HFFc6 (cell line): ENCODE data around the gene FKBP8. TPM values are rescaled to one million over a fixed set of nuclear protein-coding genes. Genes with fewer than 3 reads are reported as not detected.

Experiments
- DNase-seq: peaks from one replicate; pipeline ENCODE4 v3.0.0-alpha.2; 2018
- H3K27ac Mint-ChIP-seq: 2 replicates; pipeline ENCODE4 v1.8.0; 2020; ENCODE audit warnings: mild to moderate bottlenecking, mixed read lengths
- H3K27me3 Mint-ChIP-seq: 2 replicates; pipeline ENCODE4 v1.8.0; 2021; ENCODE audit warnings: mild to moderate bottlenecking, moderate library complexity, mixed read lengths; ENCODE audit not compliant: insufficient read depth
- H3K36me3 Mint-ChIP-seq: 2 replicates; pipeline ENCODE4 v1.8.0; 2021; ENCODE audit warnings: low read depth, mixed read lengths
- H3K4me1 Mint-ChIP-seq: 2 replicates; pipeline ENCODE4 v1.8.0; 2020; ENCODE audit warnings: low read depth, mixed read lengths
- H3K4me3 Mint-ChIP-seq: 2 replicates; pipeline ENCODE4 v1.8.0; 2020; ENCODE audit warnings: mild to moderate bottlenecking, moderate library complexity, mixed read lengths
- H3K9me3 Mint-ChIP-seq: 2 replicates; pipeline ENCODE4 v1.8.0; 2020; ENCODE audit warnings: mild to moderate bottlenecking, mixed read lengths
- CTCF ChIP-seq: fragments of 200-600 bp; sonication (generic); IDR thresholded peaks from 2 replicates; pipeline ENCODE4 v1.5.0; 2021; ENCODE audit warnings: antibody characterized with exemption, mild to moderate bottlenecking
- total RNA-seq, 6 experiments: library from RNA; stranded (reverse); fragmentation: NEBNext Ultra II Directional; extraction: Animal tissue kit (Norgen Biotek cat#: 25700); gene quantifications; 2 replicates in 1 of 6; 3 replicates in 5 of 6; pipeline ENCODE4 v1.2.3, GENCODE V29; 2021

Gene FKBP8
- total RNA-seq, 6 experiments from 2014 or later, result 229 to 284 (median 241) TPM

- H3K9me3 Mint-ChIP-seq, result no peaks in the 10 kb centered on the region
- H3K4me3 Mint-ChIP-seq, result no peak overlapping the region
- no peak overlapping the region for H3K27ac Mint-ChIP-seq
- no peak for TF ChIP-seq CTCF
- no peaks in the 10 kb centered on the region; the same call in 1 of the 2 replicates for H3K36me3 Mint-ChIP-seq
- no peak for DNase-seq
- peaks cover 1% of the 10 kb centered on the region; the same call in 1 of the 2 replicates for H3K27me3 Mint-ChIP-seq
- peaks cover 38% of the 10 kb centered on the region for H3K4me1 Mint-ChIP-seq
These were observed 54.3 kb downstream of the FKBP8 start for GRCh38 chr19:18488838-18489626.

DNA sequence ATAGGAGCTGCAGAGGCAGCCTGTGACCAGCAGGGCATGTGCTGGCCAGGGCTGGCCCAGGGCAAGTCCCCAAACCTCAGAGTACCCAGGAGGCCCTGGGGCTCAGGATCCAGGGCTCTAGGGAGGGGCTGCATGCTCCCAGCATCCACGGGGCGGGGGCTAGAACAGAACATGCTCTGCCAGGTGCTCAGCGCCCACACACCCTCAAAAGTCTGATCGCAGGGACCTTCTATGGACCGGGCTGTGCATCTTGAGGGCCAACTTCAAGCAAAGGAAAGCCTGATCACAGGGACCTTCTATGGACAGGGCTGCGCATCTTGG, 55.0 kb downstream of the FKBP8 start:
- Mint-ChIP-seq H3K27ac (peak overlapping the region; percentile 56), H3K4me3 (no peak overlapping the region), H3K9me3 (no peaks in the 10 kb centered on the region), H3K36me3 (no peaks in the 10 kb centered on the region; the same call in 1 of the 2 replicates), H3K27me3 (peaks cover 1% of the 10 kb centered on the region), H3K4me1 (peaks cover 38% of the 10 kb centered on the region)
- TF ChIP-seq CTCF, result peak; percentile 61
- no peak for DNase-seq

DNA sequence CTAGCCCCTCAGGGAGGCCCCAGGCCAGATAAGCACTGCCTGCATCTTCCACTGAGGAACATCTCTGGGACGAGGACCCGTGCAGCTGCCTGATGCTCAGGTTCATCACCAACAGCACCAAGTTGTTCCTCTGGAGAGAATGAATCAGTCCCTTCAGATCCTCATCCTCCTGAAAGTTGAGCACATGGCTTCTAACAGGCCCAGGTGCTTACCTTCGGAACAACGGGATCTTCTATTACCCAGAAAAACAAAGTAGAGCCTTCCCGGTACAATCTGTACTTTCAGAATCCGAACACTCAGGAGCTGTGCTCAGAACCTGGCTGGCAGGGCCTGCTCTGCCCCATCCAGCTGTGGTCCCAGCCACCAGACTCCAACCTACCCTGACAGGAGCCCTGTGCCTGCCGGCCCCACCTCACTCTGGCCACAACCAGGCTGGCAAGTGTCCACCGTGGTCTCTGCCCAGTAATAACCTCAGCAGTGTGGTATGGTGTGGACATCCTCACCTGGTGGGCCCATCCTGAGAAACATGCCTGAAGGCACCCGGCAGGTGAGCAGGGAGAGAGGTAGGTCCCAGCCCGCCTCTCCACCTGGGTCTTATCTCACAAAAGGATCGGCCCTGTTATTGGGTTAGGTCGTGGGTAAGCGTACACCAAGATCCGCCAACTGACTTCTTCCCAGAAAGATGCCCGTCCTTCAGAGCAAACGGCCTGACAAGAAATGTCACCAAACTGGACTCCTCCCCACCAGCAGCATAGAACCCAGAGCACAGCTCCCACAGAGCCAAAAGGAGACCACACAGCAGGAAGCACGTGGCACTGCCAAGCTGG, 55.6 kb downstream of the FKBP8 start:
- DNase-seq, result no peak
- no peaks in the 10 kb centered on the region; the same call in 1 of the 2 replicates for H3K36me3 Mint-ChIP-seq
- no peaks in the 10 kb centered on the region for H3K9me3 Mint-ChIP-seq
- H3K27ac Mint-ChIP-seq, result peak overlapping the region; percentile 87
- H3K4me3 Mint-ChIP-seq, result no peak overlapping the region
- H3K4me1 Mint-ChIP-seq, result peaks cover 44% of the 10 kb centered on the region
- H3K27me3 Mint-ChIP-seq, result peaks cover 1% of the 10 kb centered on the region
- TF ChIP-seq CTCF, result no peak

GRCh38 chr19:18486746-18487145, 56.6 kb downstream of the FKBP8 start:
- DNase-seq, result no peak
- no peaks in the 10 kb centered on the region; the same call in 1 of the 2 replicates for H3K27me3 Mint-ChIP-seq
- H3K36me3 Mint-ChIP-seq, result no peaks in the 10 kb centered on the region; the same call in 1 of the 2 replicates
- H3K27ac Mint-ChIP-seq, result peak overlapping the region; percentile 87
- H3K4me3 Mint-ChIP-seq, result peak overlapping the region; percentile 68
- H3K9me3 Mint-ChIP-seq, result no peaks in the 10 kb centered on the region
- TF ChIP-seq CTCF, result no peak
- H3K4me1 Mint-ChIP-seq, result peaks cover 50% of the 10 kb centered on the region

GRCh38 chr19:18484992-18485391, 58.4 kb downstream of the FKBP8 start:
- H3K27ac Mint-ChIP-seq, result peak overlapping the region; percentile 79
- H3K9me3 Mint-ChIP-seq, result no peaks in the 10 kb centered on the region
- peaks cover 68% of the 10 kb centered on the region for H3K4me1 Mint-ChIP-seq
- peak; percentile 42; the same call in 1 of the 2 replicates for TF ChIP-seq CTCF
- H3K36me3 Mint-ChIP-seq, result peaks cover 4% of the 10 kb centered on the region; the same call in 1 of the 2 replicates
- no peaks in the 10 kb centered on the region; the same call in none of the 2 replicates for H3K27me3 Mint-ChIP-seq
- no peak overlapping the region for H3K4me3 Mint-ChIP-seq
- DNase-seq, result no peak
